DOHH2 (cell line): ENCODE data around the gene RPE65.

Experiments
- CTCF ChIP-seq: fragments of 200-600 bp; sonication (generic); IDR thresholded peaks from one replicate; pipeline ENCODE4 v1.5.1; 2014; ENCODE audit warnings: antibody characterized with exemption, mild to moderate bottlenecking, low read depth, low read length; ENCODE audit not compliant: poor library complexity, severe bottlenecking
- EZH2phosphoT487 ChIP-seq: fragments of 200-600 bp; sonication (generic); IDR thresholded peaks from 2 replicates; pipeline ENCODE4 v1.6.1; 2017; ENCODE audit warnings: borderline replicate concordance, mild to moderate bottlenecking, antibody characterized with exemption, low read length, moderate library complexity, mixed read lengths

- TF ChIP-seq EZH2phosphoT487 (no peak), CTCF (no peak)
These were observed 4.0 kb downstream of the RPE65 start for GRCh38 chr1:68445709-68446108.
